Omental fat pad (tissue), 4 donors: ENCODE measurements around the gene PSIP1. TPM values are rescaled to one million over a fixed set of nuclear protein-coding genes. Genes with fewer than 3 reads are reported as not detected.
"Not testable (repeated sequence)": the region's sequence is repeated elsewhere in the genome, so short reads cannot be mapped to it uniquely, and the experiment has no call there.

Experiments
- ATAC-seq: fragments of 150-250 bp; one replicate; pipeline ENCODE4 v1.9.1; 2016; ENCODE audit warnings: mild to moderate bottlenecking, moderate library complexity; ENCODE audit not compliant: low FRiP score
- DNase-seq: peaks from one replicate; pipeline ENCODE4 v3.0.0-alpha.2; 2019; ENCODE audit warnings: low spot score
- CTCF ChIP-seq, 3 donors: fragments of 450-650 bp; IDR thresholded peaks; one replicate each; pipeline ENCODE4 v1.5.1; 2016 to 2017; ENCODE audit warnings: antibody characterized with exemption in 3 of 3, mild to moderate bottlenecking in 3 of 3, moderate library complexity in 2 of 3
- total RNA-seq, 4 donors: library from RNA; depleted of rRNA; stranded (reverse); fragments of >200 nt; gene quantifications; one replicate each; pipeline ENCODE4 v1.1.0, GENCODE V29; 2016

Gene PSIP1
- total RNA-seq, 4 donors from 2014 or later, result 18.4 to 59.3 (median 22.6) TPM

GRCh38 chr9:15468145-15468544 lies 42.6 kb downstream of the PSIP1 start:
- no peak for TF ChIP-seq CTCF (IDR thresholded peaks at IDR 0.05)
- ATAC-seq, result no peak
- no peak for DNase-seq

DNA sequence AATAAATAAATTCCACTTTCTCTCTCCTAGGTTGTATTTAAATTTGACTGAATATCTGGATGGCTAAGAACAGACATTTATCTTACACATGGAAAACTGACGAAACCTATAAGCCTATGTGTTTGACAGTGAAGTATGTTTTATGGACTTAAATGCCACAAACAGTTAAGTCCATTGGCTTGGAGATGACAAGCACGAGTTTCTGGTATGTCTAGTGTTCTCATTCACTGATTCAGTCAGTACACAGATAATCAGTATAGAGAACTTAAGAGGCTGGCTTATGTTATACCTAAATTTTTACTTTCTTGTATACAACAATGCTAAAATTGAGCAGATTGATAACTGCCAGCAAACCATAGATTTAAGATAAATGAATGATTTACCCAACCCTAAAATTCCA lies 49.2 kb downstream of the PSIP1 start:
- ATAC-seq (no peak), DNase-seq (no peak)
- TF ChIP-seq CTCF (IDR thresholded peaks at IDR 0.05), result no peak

GRCh38 chr9:15461056-15461455 lies 49.7 kb downstream of the PSIP1 start:
- DNase-seq (no peak), ATAC-seq (no peak)
- no peak for TF ChIP-seq CTCF (IDR thresholded peaks at IDR 0.05)

- DNase-seq (no peak), ATAC-seq (no peak)
- TF ChIP-seq CTCF (IDR thresholded peaks at IDR 0.05), result no peak
Observed at GRCh38 chr9:15453956-15454355, 56.8 kb downstream of the PSIP1 start.

- TF ChIP-seq CTCF (IDR thresholded peaks at IDR 0.05), result no peak
- DNase-seq, result no peak
- ATAC-seq, result no peak
Observed at GRCh38 chr9:15444141-15444540, 66.6 kb downstream of the PSIP1 start.

- not testable (repeated sequence) for DNase-seq, ATAC-seq
Observed at GRCh38 chr9:15442264-15442663, 68.5 kb downstream of the PSIP1 start.

- not testable (repeated sequence) for ATAC-seq, DNase-seq
Observed at GRCh38 chr9:15441841-15442240, 68.9 kb downstream of the PSIP1 start.

DNA sequence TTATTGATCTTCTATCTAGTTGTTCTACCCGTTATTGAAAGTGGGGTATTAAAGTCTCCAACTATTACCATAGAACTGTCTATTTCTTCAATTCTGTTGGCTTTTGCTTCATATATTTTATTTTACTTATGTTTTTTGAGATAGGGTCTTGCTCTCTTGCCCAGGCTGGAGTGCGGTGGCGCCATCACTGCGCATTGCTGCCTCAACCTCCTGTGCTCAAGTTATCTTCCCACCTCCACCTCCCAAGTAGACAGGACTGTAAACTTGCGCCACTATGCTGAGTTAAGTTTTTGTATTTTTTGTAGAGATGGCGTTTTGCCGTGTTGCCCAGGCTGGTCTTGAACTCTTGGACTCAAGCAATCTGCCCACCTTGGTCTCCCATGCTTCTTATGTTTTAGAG lies 71.9 kb downstream of the PSIP1 start:
- no peak for ATAC-seq
- DNase-seq, result no peak
- no peak for TF ChIP-seq CTCF (IDR thresholded peaks at IDR 0.05)
